HG03469 (cell line): ENCODE results near the gene ZNF827.

ENCODE experiments used
- ATAC-seq: cut with Tn5 transposase; IDR thresholded peaks from one replicate; pipeline ENCODE4 v1.9.1; 2021; ENCODE audit warnings: mild to moderate bottlenecking, moderate library complexity, moderate number of reproducible peaks; ENCODE audit not compliant: unreplicated experiment

ZNF827 gene

GRCh38 chr4:145732001-145732815 is 206.4 kb downstream of the ZNF827 start:
- ATAC-seq: no peak

GRCh38 chr4:145731028-145731427 is 207.6 kb downstream of the ZNF827 start:
- no peak for ATAC-seq

GRCh38 chr4:145730026-145730425 is 208.6 kb downstream of the ZNF827 start:
- no peak for ATAC-seq

- ATAC-seq: no peak
Observed at GRCh38 chr4:145723336-145723735, 215.3 kb downstream of the ZNF827 start.

GRCh38 chr4:145722561-145722960 is 216.1 kb downstream of the ZNF827 start:
- no peak for ATAC-seq

- ATAC-seq: no peak
Observed at GRCh38 chr4:145720656-145721055, 218.0 kb downstream of the ZNF827 start.

GRCh38 chr4:145719752-145720624 is 218.6 kb downstream of the ZNF827 start:
- peak; percentile 83 for ATAC-seq

GRCh38 chr4:145716661-145717200 is 221.9 kb downstream of the ZNF827 start:
- no peak for ATAC-seq

- ATAC-seq: no peak
Observed at GRCh38 chr4:145716200-145716599, 222.4 kb downstream of the ZNF827 start.

- peak; percentile 48 for ATAC-seq
Observed at GRCh38 chr4:145709843-145710242, 228.8 kb downstream of the ZNF827 start.

- ATAC-seq: no peak
Observed at GRCh38 chr4:145709336-145709735, 229.3 kb downstream of the ZNF827 start.
